Stimulated activated CD4-positive, alpha-beta T cell treated with anti-CD3 and anti-CD28 coated beads, TNF-alpha, amount 100 ng/mL, for 24 hours (primary cell): ENCODE measurements around the gene LPCAT3.

ENCODE experiments used
- DNase-seq, 3 experiments: peaks; one replicate each; pipeline ENCODE4 v3.0.0-alpha.2; 2020; ENCODE audit warnings: low read depth in 3 of 3

The LPCAT3 gene

DNA sequence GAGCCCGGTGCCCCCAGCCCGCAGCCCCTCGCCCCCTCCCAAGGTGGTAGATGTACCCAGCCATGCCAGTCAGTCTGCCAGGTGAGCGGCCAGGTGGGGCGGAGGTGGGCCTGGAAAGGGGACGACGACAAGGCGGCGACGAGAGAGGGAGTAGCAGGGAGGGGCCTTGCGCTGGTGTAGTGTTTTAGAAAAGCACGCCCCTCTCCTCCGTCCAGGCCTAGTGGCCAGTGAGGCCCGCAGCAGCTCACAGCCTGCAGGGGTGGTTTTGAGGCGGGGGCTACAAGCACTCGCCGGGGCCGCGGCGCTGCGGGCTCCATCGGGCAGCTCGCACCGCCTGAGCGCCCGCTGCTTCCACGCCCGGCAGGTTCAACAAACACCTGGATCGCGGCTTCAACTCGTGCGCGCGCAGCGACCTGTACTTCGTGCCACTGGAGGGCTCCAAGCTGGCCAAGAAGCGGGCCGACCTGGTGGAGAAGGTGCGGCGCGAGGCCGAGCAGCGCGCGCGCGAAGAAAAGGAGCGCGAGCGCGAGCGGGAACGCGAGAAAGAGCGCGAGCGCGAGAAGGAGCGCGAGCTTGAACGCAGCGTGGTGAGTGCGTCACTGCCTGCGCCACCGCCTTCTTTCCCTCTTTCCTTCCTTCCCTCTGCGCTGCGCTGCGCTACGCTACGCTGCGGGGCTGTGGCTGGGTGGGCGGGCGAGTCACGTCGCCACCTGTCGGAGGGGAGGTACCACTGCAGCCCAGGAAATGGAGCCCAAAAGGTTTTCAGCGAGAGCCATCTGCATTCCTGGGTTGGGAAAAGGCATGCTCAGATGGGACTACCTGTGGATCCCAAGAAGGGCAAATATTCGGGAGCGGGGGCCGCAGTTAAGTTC lies 80.6 kb downstream of the LPCAT3 start:
- peak; percentile 88 to 91 (median 91) for DNase-seq

DNA sequence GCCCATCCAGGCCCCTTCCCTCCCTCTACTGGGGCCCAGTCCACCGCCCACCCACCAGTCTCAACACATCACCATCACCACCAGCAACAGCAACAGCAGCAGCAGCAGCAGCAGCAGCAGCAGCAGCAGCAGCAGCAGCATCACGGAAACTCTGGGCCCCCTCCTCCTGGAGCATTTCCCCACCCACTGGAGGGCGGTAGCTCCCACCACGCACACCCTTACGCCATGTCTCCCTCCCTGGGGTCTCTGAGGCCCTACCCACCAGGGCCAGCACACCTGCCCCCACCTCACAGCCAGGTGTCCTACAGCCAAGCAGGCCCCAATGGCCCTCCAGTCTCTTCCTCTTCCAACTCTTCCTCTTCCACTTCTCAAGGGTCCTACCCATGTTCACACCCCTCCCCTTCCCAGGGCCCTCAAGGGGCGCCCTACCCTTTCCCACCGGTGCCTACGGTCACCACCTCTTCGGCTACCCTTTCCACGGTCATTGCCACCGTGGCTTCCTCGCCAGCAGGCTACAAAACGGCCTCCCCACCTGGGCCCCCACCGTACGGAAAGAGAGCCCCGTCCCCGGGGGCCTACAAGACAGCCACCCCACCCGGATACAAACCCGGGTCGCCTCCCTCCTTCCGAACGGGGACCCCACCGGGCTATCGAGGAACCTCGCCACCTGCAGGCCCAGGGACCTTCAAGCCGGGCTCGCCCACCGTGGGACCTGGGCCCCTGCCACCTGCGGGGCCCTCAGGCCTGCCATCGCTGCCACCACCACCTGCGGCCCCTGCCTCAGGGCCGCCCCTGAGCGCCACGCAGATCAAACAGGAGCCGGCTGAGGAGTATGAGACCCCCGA lies 81.4 kb downstream of the LPCAT3 start:
- DNase-seq, result peak in 1 of 3 experiments; percentile 66

DNA sequence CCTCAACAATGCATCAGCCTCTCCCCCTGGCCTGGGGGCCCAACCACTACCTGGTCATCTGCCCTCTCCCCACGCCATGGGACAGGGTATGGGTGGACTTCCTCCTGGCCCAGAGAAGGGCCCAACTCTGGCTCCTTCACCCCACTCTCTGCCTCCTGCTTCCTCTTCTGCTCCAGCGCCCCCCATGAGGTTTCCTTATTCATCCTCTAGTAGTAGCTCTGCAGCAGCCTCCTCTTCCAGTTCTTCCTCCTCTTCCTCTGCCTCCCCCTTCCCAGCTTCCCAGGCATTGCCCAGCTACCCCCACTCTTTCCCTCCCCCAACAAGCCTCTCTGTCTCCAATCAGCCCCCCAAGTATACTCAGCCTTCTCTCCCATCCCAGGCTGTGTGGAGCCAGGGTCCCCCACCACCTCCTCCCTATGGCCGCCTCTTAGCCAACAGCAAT lies 82.1 kb downstream of the LPCAT3 start:
- DNase-seq, result no peak

DNA sequence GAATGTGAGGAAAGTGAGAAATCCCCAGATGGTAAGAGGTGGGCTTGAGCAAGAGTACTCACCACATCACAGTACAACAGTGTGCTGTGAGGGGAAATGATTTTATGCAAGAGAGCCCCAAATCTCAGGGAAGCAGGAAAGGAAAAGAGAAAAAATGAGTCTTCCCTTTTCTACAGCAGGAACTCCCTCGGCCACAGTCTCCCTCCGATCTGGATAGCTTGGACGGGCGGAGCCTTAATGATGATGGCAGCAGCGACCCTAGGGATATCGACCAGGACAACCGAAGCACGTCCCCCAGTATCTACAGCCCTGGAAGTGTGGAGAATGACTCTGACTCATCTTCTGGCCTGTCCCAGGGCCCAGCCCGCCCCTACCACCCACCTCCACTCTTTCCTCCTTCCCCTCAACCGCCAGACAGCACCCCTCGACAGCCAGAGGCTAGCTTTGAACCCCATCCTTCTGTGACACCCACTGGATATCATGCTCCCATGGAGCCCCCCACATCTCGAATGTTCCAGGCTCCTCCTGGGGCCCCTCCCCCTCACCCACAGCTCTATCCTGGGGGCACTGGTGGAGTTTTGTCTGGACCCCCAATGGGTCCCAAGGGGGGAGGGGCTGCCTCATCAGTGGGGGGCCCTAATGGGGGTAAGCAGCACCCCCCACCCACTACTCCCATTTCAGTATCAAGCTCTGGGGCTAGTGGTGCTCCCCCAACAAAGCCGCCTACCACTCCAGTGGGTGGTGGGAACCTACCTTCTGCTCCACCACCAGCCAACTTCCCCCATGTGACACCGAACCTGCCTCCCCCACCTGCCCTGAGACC lies 82.7 kb downstream of the LPCAT3 start:
- DNase-seq, result no peak

DNA sequence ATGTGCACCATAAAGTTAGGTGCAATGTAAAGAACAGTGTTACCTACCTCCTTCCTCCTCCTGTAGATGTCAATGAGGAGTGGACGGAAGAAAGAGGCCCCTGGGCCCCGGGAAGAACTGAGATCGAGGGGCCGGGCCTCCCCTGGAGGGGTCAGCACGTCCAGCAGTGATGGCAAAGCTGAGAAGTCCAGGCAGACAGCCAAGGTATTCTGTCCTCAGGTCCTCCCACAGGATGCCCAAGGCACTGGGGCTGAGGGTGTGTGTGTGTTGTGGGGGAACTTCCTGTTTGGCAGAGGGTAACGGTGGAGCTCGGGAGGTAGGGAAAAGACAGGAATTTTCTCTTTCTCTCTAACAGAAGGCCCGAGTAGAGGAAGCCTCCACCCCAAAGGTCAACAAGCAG lies 84.2 kb downstream of the LPCAT3 start:
- no peak for DNase-seq

DNA sequence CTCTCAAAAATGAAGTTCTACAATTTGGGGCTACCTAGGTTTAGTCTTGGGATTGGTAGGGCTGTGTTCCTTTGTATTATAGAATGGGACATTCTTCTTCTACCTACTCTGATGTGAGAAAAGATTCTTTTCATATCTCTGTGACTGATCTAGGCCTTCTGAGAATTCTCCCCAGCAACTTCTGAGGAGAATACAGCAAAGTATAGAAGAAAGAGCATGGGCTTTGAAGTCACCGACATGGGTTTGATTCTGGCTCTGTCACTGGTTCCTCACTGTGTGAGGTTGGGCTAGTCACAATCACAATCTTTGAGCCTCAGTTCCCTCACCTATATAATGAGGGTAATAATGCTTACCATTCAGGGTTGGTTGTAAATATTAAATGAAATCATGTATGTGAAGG lies 85.5 kb downstream of the LPCAT3 start:
- no peak for DNase-seq

DNA sequence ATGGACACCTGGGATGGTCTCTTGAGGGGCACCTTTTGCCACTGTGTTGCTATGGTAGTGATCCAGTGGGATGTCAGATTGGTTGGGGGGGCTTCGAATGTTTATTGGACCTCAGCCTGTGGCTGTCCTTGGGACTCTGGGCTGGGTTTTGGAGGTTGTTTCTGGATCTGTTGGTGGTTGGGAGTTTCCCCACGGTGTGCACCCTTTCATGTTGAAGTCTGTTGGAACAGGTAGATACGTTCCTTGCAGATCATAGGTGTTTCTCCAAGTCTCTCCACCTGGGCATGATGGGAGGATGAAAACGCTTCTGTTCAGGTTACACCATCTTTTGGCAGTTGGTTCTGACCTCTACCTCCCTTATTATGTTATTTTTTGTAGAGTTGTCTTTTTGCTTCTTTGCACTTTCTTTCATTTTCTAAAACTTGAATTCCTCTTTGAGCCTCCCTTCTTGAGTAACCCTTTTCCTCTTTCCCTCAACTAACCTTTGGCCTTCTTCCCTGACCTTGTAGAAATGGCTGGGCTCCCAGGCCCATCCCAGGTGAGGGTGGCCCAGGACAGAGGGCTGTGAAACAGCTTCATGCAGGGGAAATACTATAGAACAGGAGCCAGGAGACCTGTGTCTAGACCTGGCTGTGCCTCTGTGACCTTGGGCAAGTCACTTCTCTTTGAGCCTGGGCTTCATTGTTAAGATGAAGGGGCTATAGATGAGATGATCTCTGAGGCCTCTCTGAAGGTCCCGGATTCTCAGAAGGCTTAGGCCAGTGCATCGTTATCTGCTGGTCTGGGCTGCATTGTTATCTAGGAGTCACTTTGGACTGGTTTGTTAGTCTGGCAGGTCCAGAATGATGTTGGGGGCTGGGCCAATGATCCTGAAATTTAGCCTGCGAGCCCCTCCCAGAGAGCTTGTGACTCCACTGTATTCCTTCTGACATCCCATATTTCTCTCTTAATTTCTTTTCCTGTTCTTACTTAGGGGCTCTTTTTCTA lies 88.5 kb downstream of the LPCAT3 start:
- DNase-seq, result no peak

DNA sequence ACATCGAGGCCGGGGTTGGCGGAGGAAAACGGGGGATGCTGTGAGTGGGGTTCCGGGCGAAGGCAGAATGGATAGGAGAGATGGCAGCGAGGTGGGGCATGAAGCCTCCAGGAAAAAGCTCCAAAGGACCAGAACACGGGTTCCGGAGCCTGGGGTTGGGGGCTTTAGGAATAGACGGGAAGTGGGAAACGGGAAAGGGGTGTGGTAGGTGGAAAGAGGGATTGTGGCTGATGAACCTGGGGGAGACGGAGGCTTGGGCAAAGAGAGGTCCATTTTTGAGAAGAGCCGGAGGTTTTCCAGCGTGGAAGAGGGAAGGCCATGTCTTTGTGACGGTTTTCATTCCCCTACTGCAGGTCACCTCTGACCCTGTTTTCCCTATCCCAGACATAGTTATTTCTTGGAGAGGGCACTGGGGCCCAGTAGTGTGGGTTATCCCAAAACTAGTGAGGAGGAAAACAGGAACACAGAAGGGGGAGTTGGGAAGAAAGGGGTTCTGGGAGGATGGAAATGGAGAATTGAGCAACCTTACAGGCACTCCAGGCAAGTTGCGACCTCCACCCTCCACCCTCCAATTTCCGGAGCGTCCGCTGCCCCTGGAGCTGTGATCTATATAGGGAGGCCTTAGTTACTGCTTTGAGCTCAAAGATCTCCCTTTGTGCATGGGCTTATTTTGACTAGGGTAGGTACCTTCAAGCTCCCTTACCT lies 89.4 kb downstream of the LPCAT3 start:
- DNase-seq, result no peak

DNA sequence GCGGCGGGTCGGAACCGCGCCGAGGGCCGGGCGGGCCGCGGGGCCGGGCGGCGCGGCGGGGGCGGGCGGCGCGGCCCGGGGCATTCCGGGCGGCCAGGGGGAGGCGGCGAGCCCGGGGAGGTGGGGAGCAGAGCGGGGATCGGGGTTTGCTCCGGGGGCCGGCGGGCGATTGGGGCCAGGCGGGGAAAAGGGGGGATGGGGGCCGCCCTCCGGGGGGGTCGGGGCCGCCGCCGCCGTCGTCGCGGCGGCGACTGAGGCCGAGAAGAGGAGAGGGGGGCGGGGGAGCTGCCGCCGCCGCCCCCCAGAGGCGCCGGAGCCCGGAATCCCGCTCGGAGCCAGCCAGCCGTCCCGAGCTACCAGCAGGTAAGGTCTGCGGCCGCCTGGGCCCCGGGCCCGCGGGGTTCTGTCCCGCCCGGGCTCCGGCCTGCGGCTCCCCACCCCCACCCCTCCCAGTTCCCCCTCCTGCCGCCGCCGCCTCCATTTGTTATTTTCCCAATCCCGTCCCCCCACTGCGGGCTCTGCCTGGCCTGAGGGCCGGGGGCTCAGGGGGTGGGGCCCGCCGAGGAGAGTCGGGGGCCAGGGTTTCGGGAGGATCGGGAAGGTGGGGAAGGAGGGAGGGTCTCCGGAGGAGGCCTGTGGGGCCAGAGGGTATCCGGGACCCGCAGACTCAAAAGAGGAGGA lies 90.1 kb downstream of the LPCAT3 start:
- no peak for DNase-seq

DNA sequence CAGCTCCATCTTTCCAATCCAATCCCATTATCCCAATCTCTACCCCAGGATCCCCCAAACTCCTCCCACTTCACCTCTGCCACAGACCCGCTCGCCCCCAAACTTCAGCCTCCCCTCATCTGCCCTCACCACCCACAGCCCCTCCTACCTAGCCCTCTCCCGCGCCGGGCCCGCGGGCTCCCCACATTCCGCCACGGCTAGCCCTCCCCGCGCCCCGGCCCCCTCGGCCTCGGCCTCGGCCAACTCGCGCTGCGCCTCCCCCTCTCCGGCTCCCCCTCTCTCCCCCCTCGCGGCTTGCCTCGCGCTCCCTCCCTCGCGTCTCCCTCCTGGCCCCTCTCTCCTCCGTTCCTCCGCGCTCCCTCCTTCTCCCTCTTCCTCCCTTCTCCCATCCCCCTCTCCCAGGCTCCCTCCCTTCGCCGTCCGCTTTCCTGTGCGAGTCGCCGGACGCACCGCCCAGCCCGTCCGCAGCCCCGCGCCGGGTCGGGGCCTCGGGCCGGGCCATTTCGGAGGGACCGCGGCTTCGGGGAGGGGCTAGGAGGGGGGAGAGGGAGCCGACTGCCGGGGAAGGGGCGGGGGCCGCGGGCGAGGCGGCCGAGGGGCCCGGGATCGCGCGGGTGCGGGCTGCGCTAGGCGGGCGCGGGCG lies 90.8 kb downstream of the LPCAT3 start, which contains the start of gene ATN1:
Gene ATN1 (plus strand): TSS at position 581 of the 643 bp plus-strand sequence. CDS start 6,043 bp downstream, outside the sequence.
- no peak for DNase-seq
